Measurements from ENCODE around the gene GLIS1. TPM values are rescaled to one million over a fixed set of nuclear protein-coding genes. Genes with fewer than 3 reads are reported as not detected.

Gene GLIS1
- total and polyA plus RNA-seq, 2 of the 8 experiments (the other 6 are each of a cell fraction or from before 2014, with no cell fraction given) = 0.15 to 0.22 TPM

DNA sequence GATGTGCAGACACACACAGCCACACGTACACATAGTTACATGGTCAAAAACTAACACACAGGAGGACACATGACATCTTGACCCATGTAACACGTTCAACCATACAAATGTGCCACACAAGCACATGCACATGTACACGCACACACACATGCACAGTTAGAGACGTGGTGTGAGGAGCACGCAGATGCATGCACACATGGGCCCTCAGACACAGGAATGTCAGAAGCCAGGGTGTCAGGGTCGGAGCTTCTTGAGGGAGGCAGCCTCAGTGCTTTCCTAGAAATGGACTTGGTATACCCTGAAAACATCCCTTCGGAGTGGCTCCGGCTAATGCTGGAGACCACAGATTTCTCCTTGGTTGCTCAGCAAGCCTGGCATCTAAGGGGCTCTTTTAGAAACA, 165.4 kb downstream of the GLIS1 start (continued):
- TF ChIP-seq CHD7 (IDR thresholded peaks at IDR 0.05; ENCODE audit: insufficient replicate concordance, low read length) (no peak), SP1 (IDR thresholded peaks at IDR 0.05; ENCODE audit: low read depth, low read length) (no peak), RBBP5 (IDR thresholded peaks at IDR 0.05; ENCODE audit: borderline replicate concordance, low read depth, low read length) (no peak), MAX (IDR thresholded peaks at IDR 0.05) (no peak), SIX5 (IDR thresholded peaks at IDR 0.05; ENCODE audit: low read depth, low read length) (no peak), POLR2AphosphoS5 (IDR thresholded peaks at IDR 0.05; ENCODE audit: low read depth, low read length) (no peak), NANOG (IDR thresholded peaks at IDR 0.05; ENCODE audit: insufficient read depth, low read depth, low read length, poor library complexity, severe bottlenecking) (no peak), EZH2 (IDR thresholded peaks at IDR 0.05; ENCODE audit: low read depth, low read length, severe bottlenecking) (no peak), SAP30 (IDR thresholded peaks at IDR 0.05; ENCODE audit: insufficient read depth, insufficient replicate concordance, low read length) (no peak)
- TF ChIP-seq, protein P1, sequence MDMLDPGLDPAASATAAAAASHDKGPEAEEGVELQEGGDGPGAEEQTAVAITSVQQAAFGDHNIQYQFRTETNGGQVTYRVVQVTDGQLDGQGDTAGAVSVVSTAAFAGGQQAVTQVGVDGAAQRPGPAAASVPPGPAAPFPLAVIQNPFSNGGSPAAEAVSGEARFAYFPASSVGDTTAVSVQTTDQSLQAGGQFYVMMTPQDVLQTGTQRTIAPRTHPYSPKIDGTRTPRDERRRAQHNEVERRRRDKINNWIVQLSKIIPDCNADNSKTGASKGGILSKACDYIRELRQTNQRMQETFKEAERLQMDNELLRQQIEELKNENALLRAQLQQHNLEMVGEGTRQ (IDR thresholded peaks at IDR 0.05; ENCODE audit: low read length) = no peak

Measured in H1 (cell line).